WI38 (cell line): ENCODE measurements around the gene NFILZ.
"Not testable (repeated sequence)": the region's sequence is repeated elsewhere in the genome, so short reads cannot be mapped to it uniquely, and the experiment has no call there.

Experiments
- H3K4me3 ChIP-seq: 2 replicates; pipeline ENCODE4 v1.5.1; 2011; ENCODE audit warnings: low read depth, mild to moderate bottlenecking, control low read depth, low read length
- CTCF ChIP-seq: IDR thresholded peaks from 2 replicates; pipeline ENCODE4 v1.5.1; 2012; ENCODE audit warnings: low read depth, mild to moderate bottlenecking, control low read depth, low read length

The NFILZ gene

GRCh38 chr19:8611877-8612806 lies 18.3 kb upstream of the NFILZ start:
- H3K4me3 ChIP-seq, result no peak overlapping the region
- no peak for TF ChIP-seq CTCF

GRCh38 chr19:8612807-8613171 lies 17.6 kb upstream of the NFILZ start:
- H3K4me3 ChIP-seq, result no peak overlapping the region
- no peak for TF ChIP-seq CTCF

GRCh38 chr19:8614455-8614854 lies 16.0 kb upstream of the NFILZ start:
- TF ChIP-seq CTCF, result no peak
- H3K4me3 ChIP-seq, result no peak overlapping the region

GRCh38 chr19:8615024-8615423 lies 15.4 kb upstream of the NFILZ start:
- no peak overlapping the region for H3K4me3 ChIP-seq
- no peak for TF ChIP-seq CTCF

- H3K4me3 ChIP-seq, result no peak overlapping the region
- TF ChIP-seq CTCF, result peak; percentile 98
Observed at GRCh38 chr19:8615813-8616596, 14.4 kb upstream of the NFILZ start.

- TF ChIP-seq CTCF, result no peak
Observed at GRCh38 chr19:8616861-8617260, 13.6 kb upstream of the NFILZ start.

GRCh38 chr19:8617325-8617724 lies 13.1 kb upstream of the NFILZ start:
- H3K4me3 ChIP-seq, result not testable (repeated sequence)

More at GRCh38 chr19:8616861-8617260, 13.6 kb upstream of the NFILZ start:
- H3K4me3 ChIP-seq, result no peak overlapping the region
